GM19395 (cell line): Measurements from ENCODE around the gene SLC12A7.
"Not testable (repeated sequence)": the region's sequence is repeated elsewhere in the genome, so short reads cannot be mapped to it uniquely, and the experiment has no call there.

Experiments
- ATAC-seq: cut with Tn5 transposase; IDR thresholded peaks from one replicate; pipeline ENCODE4 v1.9.1; 2021; ENCODE audit warnings: mild to moderate bottlenecking, moderate library complexity; ENCODE audit not compliant: unreplicated experiment

Gene SLC12A7

GRCh38 chr5:1083026-1083425 lies 28.8 kb downstream of the SLC12A7 start:
- ATAC-seq, result not testable (repeated sequence)

DNA sequence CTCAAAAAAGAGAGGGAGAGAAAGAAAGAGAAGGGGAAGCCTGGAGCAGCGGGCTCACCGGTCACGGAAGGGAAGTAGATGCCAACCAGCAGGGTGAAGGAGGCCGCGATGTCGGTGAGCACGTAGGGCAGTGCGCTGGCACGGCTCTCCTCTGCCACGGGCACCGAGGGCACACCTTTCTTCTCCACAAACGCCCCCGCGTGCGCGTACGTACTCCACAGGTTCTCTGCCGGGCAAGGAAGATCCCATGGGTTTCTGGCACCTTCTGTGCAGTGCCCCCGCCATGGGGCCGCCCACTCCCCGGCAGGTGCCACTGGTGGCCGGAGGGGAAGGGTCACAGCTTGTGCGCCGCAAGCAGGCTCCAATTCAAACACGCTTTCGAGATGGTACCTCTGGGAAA lies 30.3 kb downstream of the SLC12A7 start:
- ATAC-seq, result no peak

DNA sequence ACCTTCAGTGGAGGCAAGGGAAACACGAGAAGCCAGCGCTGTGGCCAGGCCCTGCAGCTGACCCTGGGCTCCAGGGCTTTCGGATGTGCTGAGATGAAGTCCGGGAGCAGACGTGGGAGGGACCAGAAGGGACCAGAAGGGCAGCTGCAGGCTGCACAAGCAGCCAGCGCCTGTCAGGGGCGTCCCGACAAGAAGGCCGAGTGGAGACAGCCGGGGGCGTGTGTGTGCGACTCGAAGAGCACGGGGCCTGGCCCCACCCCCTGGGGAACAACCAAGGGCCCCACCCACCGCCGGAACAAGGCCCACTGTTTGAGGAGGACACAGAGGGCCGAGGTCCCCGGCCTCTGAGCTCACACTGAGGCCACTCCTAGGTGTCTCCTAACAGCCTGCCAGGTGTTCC lies 31.4 kb downstream of the SLC12A7 start:
- ATAC-seq, result no peak

GRCh38 chr5:1079961-1080360 lies 31.9 kb downstream of the SLC12A7 start:
- ATAC-seq, result no peak

DNA sequence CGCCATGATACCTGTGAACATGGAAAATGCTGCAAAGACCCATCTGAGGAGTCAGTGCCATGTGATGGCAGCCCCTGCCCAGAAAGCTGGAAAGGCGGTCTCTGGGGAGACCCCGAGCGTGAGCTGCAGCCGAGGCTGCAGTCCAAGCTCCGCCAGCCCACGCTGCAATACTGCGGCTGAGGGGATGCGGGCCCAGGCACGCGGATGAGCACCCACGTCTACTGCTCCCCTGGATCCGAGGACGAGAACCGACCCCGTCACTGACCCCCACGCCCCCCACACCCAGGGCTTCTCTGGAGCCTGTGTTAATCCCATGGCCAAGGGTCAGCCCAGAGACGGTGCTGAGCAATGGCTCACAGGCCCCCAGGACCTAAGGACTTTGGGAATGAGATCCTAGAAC lies 32.4 kb downstream of the SLC12A7 start:
- ATAC-seq, result no peak

GRCh38 chr5:1078851-1079250 lies 33.0 kb downstream of the SLC12A7 start:
- no peak for ATAC-seq

DNA sequence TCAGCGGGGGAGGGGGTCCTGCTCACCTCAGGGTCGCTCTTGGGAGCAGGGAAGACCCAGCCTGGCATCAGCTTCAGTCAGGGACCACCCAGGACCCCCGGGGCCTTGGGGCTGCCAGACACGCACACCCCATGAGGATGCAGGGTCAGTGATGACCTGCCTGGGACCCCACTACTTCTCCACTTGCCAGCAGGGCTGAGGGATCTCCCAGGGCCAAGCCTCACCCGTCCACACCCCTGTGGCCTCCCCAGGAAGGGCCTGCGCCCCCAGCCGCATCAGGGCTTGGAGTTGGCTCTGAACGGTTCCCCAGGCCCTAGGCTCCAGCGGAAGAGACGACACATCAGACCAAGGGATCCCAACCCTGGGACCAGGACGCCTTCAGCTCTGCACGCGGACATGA lies 33.7 kb downstream of the SLC12A7 start:
- ATAC-seq, result no peak

DNA sequence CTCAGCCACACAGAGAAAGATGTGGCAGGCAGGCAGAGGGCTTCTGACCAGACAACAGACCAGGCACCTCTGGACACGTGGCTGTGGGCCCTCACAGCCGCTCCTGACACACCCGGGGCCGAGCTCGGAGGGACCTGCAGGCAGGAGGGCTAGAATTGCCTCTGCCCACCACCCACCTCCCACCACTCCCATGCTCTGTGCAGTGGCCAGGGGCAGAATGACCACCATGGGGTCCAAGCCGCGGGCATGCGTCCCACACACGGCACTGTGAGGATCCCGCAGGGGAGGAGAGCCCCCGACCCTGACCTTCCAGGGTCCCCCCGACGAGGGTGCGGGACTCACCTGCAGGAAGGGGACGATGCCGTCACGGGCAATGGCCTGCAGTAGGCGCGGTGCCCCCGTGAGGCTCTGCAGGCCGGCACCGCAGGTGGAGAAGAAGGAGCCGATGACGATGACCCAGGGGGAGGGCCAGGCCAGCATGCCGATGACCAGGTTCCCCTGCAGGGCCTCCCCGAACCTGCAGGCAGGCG lies 34.3 kb downstream of the SLC12A7 start:
- ATAC-seq, result no peak

- no peak for ATAC-seq
These were observed 34.8 kb downstream of the SLC12A7 start for GRCh38 chr5:1077026-1077425.

DNA sequence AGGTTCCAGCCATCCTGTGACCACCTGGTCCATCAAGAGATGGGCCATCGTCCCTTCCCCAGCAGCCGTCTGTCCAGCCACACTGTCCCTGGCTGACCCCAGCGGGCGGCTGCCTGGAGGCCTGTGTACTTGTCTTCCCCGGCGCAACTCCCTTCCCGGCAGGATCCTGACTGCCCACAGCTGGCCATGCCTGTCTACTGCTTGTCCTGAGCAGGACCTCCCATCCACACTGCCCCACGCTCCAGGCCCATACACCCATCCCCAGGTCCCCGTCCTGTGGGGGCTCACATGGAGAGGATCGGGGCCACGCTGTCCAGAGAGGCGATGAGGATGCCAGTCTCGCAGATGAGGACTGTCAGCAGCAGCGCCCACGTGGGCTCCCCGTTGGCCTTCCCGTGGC lies 35.5 kb downstream of the SLC12A7 start:
- ATAC-seq, result no peak

GRCh38 chr5:1075931-1076330 lies 35.9 kb downstream of the SLC12A7 start:
- no peak for ATAC-seq

DNA sequence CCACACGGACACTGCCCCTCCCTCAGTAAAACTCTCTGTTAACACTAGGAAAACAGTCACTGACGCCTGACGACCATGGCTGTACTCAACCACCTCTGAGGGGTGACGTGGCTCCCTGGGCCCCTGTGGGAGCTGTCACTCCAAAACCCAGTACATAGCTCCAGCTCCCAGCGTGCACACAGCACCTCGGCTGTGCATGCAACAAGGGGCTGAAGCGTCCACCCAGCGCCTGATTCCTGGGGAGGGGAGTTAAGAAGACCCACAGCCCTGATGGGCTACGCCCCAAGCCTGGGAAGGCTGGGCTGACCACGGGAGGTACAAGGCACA lies 36.3 kb downstream of the SLC12A7 start:
- no peak for ATAC-seq

- no peak for ATAC-seq
These were observed 36.9 kb downstream of the SLC12A7 start for GRCh38 chr5:1074816-1075554.

DNA sequence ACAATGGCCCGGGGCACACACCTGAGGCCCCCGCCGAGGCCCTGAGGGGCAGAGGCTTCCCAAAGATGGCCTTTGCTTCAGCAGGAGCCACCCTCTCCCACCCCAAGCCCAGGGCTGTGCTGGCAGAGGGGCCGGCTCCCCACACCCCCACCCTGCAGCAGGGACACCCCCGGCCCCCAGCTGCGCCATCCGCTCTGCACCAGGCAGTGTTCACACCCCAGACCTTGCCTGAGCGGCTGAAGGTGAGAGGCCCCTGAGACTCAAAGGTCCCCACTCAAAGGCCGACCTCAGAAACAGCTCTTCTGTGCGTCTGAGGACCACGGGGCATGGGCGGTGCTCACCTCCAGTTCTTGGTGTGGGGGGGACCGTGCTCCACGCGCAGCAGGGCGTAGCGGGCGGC lies 37.6 kb downstream of the SLC12A7 start:
- no peak for ATAC-seq

- no peak for ATAC-seq
These were observed 38.4 kb downstream of the SLC12A7 start for GRCh38 chr5:1073239-1074102.

DNA sequence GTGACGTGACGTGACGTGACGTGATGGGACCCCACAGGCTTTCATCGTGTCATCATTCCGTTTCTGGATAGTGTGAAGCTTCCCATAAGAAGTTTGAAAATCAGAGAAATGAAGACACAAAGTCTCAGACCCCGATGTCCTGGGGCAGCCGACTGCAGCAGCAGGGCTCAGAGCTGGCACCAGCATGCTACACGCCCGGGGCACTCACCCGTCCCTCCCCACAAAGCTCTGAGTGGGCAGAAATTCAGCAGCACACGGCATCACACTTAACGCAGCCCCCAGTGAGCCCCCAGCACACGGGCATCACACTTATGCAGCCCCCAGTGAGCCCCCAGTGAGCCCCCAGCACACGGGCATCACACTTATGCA lies 42.2 kb downstream of the SLC12A7 start:
- no peak for ATAC-seq

DNA sequence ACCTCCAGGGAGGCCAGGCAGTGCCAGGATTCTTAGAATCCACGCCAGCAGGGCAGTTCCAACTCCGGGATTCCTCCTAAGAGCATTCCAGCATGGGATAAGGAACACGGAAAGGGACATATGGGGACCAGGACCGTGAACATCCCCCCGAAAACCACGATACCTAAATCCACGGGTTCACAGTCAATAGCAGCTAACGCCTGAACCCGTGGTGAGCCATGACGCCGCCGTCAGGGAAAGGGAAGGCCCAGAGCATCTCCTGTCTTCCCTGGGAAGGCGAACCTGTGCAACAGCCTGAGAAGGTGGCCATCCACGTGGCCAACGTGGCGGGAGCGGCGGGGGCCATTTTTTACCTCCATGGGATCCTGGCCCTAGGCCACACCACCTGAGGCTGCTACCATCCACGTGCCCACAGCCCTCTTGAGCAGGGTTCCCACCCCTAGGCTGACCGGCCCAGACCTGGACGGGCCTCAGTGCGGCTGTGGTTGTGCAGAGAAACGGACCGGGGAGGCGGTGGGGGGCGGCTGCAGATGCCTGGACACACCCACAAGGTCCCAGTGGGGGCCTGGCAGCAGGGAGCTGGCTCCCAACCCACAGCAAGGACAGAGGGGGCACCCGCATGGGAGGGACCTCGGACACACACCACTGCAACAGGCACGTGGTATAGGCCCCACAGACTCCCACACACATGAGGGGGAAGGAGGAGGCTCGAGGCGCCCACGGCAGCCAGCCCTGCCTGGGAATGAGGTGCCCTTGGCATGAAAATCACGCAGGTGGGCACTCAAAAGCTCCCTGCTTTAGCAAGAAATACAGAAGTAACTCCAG lies 42.8 kb downstream of the SLC12A7 start:
- ATAC-seq, result no peak

DNA sequence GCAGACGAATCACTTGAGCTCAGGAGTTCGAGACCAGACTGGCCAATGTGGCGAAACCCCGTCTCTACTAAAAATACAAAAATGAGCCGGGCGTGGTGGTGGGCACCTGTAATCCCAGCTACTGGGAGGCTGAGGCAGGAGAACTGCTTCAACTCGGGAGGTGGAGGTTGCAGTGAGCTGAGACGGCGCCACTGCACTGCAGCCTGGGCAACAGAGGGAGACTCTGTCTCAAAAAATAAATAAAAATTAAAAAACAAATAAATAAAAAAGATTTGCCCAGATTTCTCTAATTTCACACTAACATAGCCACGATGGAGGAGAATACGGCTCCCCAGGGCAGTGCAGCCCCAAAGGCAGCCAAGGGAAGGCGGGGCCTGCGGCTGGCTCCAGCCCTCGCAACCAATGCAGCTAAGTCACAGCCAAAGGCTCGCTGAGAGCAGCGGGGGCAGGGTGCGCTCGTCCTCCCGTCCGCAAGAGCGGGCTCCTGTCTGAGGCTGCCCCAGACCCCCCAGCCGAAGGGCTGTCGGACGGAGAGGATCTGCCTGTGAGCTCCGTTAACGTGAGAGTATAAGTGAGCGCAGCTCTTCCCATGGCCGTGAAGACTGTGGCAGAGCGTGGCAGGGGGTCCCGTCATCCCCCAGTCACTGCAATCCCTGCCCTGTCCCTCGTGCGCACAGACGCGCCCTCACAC lies 43.5 kb downstream of the SLC12A7 start:
- ATAC-seq, result no peak

- no peak for ATAC-seq
These were observed 44.4 kb downstream of the SLC12A7 start for GRCh38 chr5:1067141-1068121.

- no peak for ATAC-seq
These were observed 45.2 kb downstream of the SLC12A7 start for GRCh38 chr5:1066676-1067075.
